Stimulated activated CD4-positive, alpha-beta T cell treated with anti-CD3 and anti-CD28 coated beads, Interleukin-12 subunit alpha, Interleukin-12 subunit beta, amount 100 ng/mL, for 24 hours (primary cell): ENCODE results near the gene ETFB.

Experiments used
- DNase-seq, 2 experiments: peaks; one replicate each; pipeline ENCODE4 v3.0.0-alpha.2; 2020; ENCODE audit warnings: low read depth in 2 of 2

The ETFB gene

GRCh38 chr19:51372649-51373504 lies 6.7 kb upstream of the ETFB start, which contains the start of gene NKG7:
NKG7 (minus strand) TSS chr19:51372654; CDS start chr19:51372535, 119 bp downstream.
- DNase-seq = peak; percentile 56 to 76

GRCh38 chr19:51372021-51372648 lies 5.9 kb upstream of the ETFB start:
- no peak for DNase-seq

GRCh38 chr19:51371186-51371690 lies 5.0 kb upstream of the ETFB start:
- DNase-seq = no peak

GRCh38 chr19:51370230-51370629 lies 4.0 kb upstream of the ETFB start:
- DNase-seq = no peak

- no peak for DNase-seq
Measured at GRCh38 chr19:51368366-51369282, 2.4 kb upstream of the ETFB start, which contains the start of gene CLDND2. CLDND2 (minus strand) TSS chr19:51369003; CDS start chr19:51368577, 426 bp downstream.

GRCh38 chr19:51367565-51368365 lies 1.6 kb upstream of the ETFB start:
- DNase-seq = peak; percentile 97 to 99

- DNase-seq = no peak
Measured at GRCh38 chr19:51367255-51367564, 1.0 kb upstream of the ETFB start.

- peak; percentile 90 to 96 for DNase-seq
Measured at GRCh38 chr19:51366389-51367254, 434 bp upstream of the ETFB start.

GRCh38 chr19:51365211-51365964 lies 800 bp downstream of the ETFB start:
- DNase-seq = no peak

GRCh38 chr19:51364200-51365106 lies 1.7 kb downstream of the ETFB start:
- no peak for DNase-seq

GRCh38 chr19:51361239-51361638 lies 4.9 kb downstream of the ETFB start:
- DNase-seq = no peak

GRCh38 chr19:51359294-51359693 lies 6.9 kb downstream of the ETFB start:
- no peak for DNase-seq

GRCh38 chr19:51357952-51358351 lies 8.2 kb downstream of the ETFB start:
- DNase-seq = no peak

GRCh38 chr19:51356159-51356801 lies 9.9 kb downstream of the ETFB start:
- no peak for DNase-seq

GRCh38 chr19:51354742-51355148 lies 11.4 kb downstream of the ETFB start:
- peak in 1 of 2 experiments; percentile 18 for DNase-seq

- DNase-seq = no peak
Measured at GRCh38 chr19:51354103-51354741, 12.0 kb downstream of the ETFB start.

- DNase-seq = no peak
Measured at GRCh38 chr19:51352783-51353360, 13.3 kb downstream of the ETFB start.
